Fibroblast of pulmonary artery (primary cell): ENCODE results near the gene RUBCNL.
A peak's percentile ranks its signal among the peaks of the same experiment; 100 is the strongest.
"Not testable (repeated sequence)": the region's sequence is repeated elsewhere in the genome, so short reads cannot be mapped to it uniquely, and the experiment has no call there.

Experiments used
- DNase-seq: peaks from one replicate; pipeline ENCODE4 v3.0.0-alpha.2; 2010; ENCODE audit warnings: low read depth
- H3K4me3 ChIP-seq: replicated peaks from 2 replicates; pipeline ENCODE4 v1.5.1; 2011; ENCODE audit warnings: low read depth, mild to moderate bottlenecking, control low read depth, low read length, moderate library complexity
- CTCF ChIP-seq: IDR thresholded peaks from 2 replicates; pipeline ENCODE4 v1.5.1; 2011; ENCODE audit warnings: mild to moderate bottlenecking, control low read depth, low read length, inconsistent platforms; ENCODE audit errors: missing control alignments

Gene RUBCNL, protein sequence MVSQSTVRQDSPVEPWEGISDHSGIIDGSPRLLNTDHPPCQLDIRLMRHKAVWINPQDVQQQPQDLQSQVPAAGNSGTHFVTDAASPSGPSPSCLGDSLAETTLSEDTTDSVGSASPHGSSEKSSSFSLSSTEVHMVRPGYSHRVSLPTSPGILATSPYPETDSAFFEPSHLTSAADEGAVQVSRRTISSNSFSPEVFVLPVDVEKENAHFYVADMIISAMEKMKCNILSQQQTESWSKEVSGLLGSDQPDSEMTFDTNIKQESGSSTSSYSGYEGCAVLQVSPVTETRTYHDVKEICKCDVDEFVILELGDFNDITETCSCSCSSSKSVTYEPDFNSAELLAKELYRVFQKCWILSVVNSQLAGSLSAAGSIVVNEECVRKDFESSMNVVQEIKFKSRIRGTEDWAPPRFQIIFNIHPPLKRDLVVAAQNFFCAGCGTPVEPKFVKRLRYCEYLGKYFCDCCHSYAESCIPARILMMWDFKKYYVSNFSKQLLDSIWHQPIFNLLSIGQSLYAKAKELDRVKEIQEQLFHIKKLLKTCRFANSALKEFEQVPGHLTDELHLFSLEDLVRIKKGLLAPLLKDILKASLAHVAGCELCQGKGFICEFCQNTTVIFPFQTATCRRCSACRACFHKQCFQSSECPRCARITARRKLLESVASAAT

DNA sequence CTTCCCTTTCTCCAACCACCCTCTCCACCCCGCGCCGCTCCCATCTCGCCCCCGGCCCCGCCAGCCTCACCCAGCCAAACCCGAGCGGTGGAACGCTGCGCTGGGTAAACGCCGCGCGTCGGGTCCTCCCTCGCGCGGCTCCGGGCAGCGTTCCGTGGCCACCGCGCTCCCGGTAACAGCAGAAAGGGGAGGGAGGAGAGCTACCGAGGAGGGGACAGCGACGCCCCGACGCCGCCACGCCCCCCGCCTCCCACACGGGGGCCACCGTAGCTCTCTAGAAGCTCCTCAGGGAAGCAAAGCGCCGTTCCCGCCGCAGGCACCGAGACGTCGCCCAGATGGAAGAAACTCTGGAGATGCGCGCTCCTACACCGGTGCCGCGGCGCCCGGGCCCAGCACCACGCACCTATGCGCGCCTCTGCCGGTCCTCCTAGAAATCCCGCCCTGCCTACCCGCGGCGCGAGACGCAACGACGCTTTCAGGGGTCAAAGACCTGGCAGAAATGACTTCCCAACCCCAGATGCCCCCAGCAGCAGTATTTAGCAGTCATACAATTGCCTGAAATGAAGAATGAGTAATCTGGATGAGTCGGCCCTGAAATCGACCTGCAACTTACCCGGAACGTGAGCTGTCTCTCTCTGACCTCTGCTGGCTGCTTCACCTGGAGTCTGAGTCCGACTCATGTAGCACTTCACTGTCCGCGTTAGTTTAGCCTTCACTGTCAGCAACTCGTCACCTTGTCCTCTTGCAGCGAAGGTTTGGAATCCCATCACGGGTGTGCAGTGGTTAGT lies at the start of gene RUBCNL:
TSS of gene RUBCNL (minus strand) at position 189 of the 788 bp plus-strand sequence. CDS start 14,777 bp downstream, outside the sequence.
- DNase-seq = no peak
- TF ChIP-seq CTCF = no peak
- H3K4me3 ChIP-seq = peak within 1 kb of the TSS; percentile 26

DNA sequence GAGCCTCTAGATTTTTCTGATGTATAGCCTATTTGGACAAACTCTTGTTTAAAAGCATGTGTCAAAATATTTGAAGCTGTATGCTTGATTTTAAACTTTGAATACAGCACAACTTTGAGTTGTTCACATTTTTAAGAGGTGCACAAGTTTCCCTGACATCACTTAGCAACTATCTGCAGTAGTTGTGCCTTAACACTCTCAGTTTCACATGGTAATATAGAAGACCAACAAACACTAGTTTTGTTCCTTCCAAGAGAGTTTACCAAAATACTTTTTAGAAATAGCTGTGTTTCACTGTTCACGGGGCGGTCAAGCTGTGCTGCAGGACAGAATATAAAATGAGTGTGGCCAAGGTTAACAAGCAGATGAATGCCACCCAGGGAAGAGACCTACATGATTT lies 42.5 kb upstream of the RUBCNL start:
- not testable (repeated sequence) for H3K4me3 ChIP-seq, DNase-seq

GRCh38 chr13:46405457-46405856 lies 18.4 kb upstream of the RUBCNL start:
- TF ChIP-seq CTCF = no peak
- no peak for DNase-seq
- H3K4me3 ChIP-seq = no peak overlapping the region

DNA sequence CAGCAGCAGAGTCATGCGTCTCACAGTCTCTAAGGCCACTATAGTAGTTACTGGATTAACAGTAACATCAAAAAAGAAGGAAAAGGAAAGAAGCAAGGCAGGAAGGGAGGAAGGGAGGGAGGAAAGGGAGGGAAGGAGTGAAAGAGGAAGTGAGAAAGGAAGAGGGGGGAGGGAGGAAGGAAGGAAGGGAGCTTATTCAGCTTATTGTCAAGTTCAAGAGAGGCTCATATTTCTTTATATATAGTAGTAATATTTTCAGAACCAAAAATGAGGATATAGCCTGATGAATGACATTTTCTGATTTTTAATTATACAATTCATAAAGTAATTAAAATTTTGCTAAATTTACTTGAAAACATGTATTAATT lies 17.7 kb upstream of the RUBCNL start:
- no peak overlapping the region for H3K4me3 ChIP-seq
- TF ChIP-seq CTCF = no peak
- no peak for DNase-seq

- DNase-seq = no peak
- TF ChIP-seq CTCF = no peak
- H3K4me3 ChIP-seq = no peak overlapping the region
Measured at GRCh38 chr13:46403851-46404732, 17.0 kb upstream of the RUBCNL start.

DNA sequence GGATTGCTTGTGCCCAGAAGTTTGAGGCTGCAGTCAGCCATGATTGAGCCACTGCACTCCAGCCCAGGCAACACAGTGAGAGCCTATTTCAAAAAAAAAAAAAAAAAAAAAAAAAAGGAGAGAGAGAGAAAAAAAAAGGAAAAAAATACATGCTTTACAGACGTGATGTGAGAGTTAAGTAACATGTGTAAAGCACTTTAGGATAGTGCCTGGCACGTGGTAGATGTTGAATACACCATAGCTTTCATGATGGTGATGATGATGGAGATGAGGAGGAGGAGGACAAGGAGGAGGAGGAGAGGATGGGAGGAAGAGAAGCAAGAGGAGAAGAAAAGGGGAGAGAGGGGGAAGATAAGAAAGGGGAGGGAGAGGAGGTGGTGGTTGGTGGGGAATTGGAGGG lies 15.1 kb upstream of the RUBCNL start:
- no peak for TF ChIP-seq CTCF
- DNase-seq = no peak
- no peak overlapping the region for H3K4me3 ChIP-seq
